ENCODE results near the gene AUTS2.

AUTS2 gene

DNA sequence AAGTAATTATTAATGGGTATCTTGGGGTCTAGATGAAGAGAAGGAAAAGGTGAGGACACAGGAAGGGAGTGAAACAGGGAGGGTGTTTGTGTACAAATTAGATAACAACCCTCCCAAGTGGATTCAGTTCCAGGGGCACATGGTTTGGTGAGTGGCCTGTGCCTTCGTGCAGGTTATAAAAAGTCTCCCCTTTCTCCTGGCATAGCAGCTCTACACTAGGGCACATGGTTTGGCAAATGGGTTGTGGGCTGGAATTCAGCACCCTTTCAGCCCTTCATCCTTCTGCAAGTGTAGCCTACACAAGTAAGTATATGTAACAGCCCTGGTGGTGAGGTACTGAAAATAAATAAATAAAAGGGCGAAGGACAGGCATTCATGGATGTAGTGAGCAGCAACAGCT, 359.4 kb downstream of the AUTS2 start:
- ATAC-seq (ENCODE audit: low read depth) (no peak), DNase-seq (ENCODE audit: low spot score) (no peak)
- Histone ChIP-seq H3K4me3 (ENCODE audit: severe bottlenecking) (no peak overlapping the region), H3K36me3 (ENCODE audit: low read depth) (no peaks in the 10 kb centered on the region), H3K27me3 (ENCODE audit: insufficient read depth, poor library complexity, severe bottlenecking) (no peaks in the 10 kb centered on the region), H3K27ac (ENCODE audit: poor library complexity, severe bottlenecking) (no peak overlapping the region), H3K9me3 (ENCODE audit: severe bottlenecking) (no peaks in the 10 kb centered on the region), H3K4me1 (ENCODE audit: insufficient read depth, poor library complexity, severe bottlenecking) (no peaks in the 10 kb centered on the region)
- TF ChIP-seq, protein P1, sequence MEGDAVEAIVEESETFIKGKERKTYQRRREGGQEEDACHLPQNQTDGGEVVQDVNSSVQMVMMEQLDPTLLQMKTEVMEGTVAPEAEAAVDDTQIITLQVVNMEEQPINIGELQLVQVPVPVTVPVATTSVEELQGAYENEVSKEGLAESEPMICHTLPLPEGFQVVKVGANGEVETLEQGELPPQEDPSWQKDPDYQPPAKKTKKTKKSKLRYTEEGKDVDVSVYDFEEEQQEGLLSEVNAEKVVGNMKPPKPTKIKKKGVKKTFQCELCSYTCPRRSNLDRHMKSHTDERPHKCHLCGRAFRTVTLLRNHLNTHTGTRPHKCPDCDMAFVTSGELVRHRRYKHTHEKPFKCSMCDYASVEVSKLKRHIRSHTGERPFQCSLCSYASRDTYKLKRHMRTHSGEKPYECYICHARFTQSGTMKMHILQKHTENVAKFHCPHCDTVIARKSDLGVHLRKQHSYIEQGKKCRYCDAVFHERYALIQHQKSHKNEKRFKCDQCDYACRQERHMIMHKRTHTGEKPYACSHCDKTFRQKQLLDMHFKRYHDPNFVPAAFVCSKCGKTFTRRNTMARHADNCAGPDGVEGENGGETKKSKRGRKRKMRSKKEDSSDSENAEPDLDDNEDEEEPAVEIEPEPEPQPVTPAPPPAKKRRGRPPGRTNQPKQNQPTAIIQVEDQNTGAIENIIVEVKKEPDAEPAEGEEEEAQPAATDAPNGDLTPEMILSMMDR (IDR thresholded peaks at IDR 0.05; ENCODE audit: poor library complexity, severe bottlenecking), result no peak

- Histone ChIP-seq H3K36me3 (ENCODE audit: low read depth) (no peaks in the 10 kb centered on the region), H3K9me3 (ENCODE audit: severe bottlenecking) (no peaks in the 10 kb centered on the region), H3K4me1 (ENCODE audit: insufficient read depth, poor library complexity, severe bottlenecking) (no peaks in the 10 kb centered on the region), H3K27me3 (ENCODE audit: insufficient read depth, poor library complexity, severe bottlenecking) (no peaks in the 10 kb centered on the region), H3K4me3 (ENCODE audit: severe bottlenecking) (no peak overlapping the region), H3K27ac (ENCODE audit: poor library complexity, severe bottlenecking) (no peak overlapping the region)
- DNase-seq (ENCODE audit: low spot score) (no peak), ATAC-seq (ENCODE audit: low read depth) (no peak)
- TF ChIP-seq, protein P1 (IDR thresholded peaks at IDR 0.05; ENCODE audit: poor library complexity, severe bottlenecking), result no peak
Measured at GRCh38 chr7:69959789-69960499, 361.7 kb downstream of the AUTS2 start.

- Histone ChIP-seq H3K9me3 (ENCODE audit: severe bottlenecking) (no peaks in the 10 kb centered on the region), H3K36me3 (ENCODE audit: low read depth) (no peaks in the 10 kb centered on the region), H3K27ac (ENCODE audit: poor library complexity, severe bottlenecking) (no peak overlapping the region), H3K4me1 (ENCODE audit: insufficient read depth, poor library complexity, severe bottlenecking) (no peaks in the 10 kb centered on the region), H3K4me3 (ENCODE audit: severe bottlenecking) (no peak overlapping the region), H3K27me3 (ENCODE audit: insufficient read depth, poor library complexity, severe bottlenecking) (no peaks in the 10 kb centered on the region)
- DNase-seq (ENCODE audit: low spot score) (no peak), ATAC-seq (ENCODE audit: low read depth) (no peak)
- TF ChIP-seq, protein P1 (IDR thresholded peaks at IDR 0.05; ENCODE audit: poor library complexity, severe bottlenecking), result no peak
Measured at GRCh38 chr7:69961436-69961835, 363.2 kb downstream of the AUTS2 start.

DNA sequence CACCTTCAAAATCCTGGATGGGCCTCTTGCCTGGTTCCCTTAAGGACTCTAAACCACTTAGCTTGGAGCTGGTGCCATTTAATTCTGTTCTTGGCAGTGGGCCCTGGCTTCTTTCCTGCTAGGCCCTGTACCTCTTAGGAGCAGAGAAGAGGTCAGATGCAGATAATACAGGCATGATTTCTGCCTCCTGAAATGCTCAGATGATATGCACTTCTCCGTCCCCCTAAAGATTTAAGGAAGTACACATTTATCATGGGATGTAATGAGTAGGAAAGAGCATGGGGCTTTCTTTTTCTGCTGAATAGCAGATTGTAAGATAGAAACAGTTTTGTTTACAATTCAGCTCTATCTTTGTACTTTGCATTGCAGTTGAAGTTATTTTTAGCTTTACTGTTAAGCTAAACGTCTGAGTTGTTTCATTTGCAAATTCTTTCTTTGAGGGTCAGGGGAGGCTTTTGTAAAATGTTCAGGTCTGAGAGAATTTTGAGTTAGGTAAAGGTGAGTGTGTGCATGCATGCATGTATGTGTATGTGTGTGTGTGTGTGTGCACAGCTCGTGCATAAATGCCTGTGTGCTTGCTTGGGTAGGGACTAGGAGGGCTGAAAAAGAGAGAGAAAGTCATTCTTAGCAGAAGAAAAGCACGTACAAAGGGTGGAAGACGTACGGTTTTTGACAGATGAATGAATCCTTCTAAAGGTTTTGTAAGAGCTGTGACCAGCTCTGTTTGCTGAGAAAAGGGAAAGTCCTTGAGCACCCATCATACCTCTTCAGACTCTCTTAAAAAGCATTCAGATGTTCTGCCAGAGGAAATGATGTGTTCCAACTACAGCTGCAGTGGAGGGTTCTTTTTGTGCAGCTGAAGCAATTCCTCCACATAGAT, 364.2 kb downstream of the AUTS2 start:
- Histone ChIP-seq H3K27me3 (ENCODE audit: insufficient read depth, poor library complexity, severe bottlenecking) (no peaks in the 10 kb centered on the region), H3K27ac (ENCODE audit: poor library complexity, severe bottlenecking) (no peak overlapping the region), H3K36me3 (ENCODE audit: low read depth) (no peaks in the 10 kb centered on the region), H3K4me1 (ENCODE audit: insufficient read depth, poor library complexity, severe bottlenecking) (no peaks in the 10 kb centered on the region), H3K4me3 (ENCODE audit: severe bottlenecking) (no peak overlapping the region), H3K9me3 (ENCODE audit: severe bottlenecking) (no peaks in the 10 kb centered on the region)
- ATAC-seq (ENCODE audit: low read depth) (no peak), DNase-seq (ENCODE audit: low spot score) (no peak)
- TF ChIP-seq, protein P1 (IDR thresholded peaks at IDR 0.05; ENCODE audit: poor library complexity, severe bottlenecking), result no peak
